H1 (cell line): Measurements from ENCODE around the gene SLC43A1. TPM values are rescaled to one million over a fixed set of nuclear protein-coding genes. Genes with fewer than 3 reads are reported as not detected.

Experiments
- CTCF ChIA-PET: fragments of 300-600 bp; sonication (Branson Sonifier 250); formaldehyde crosslinking; loops from one replicate; lab custom pipeline; 2021; ENCODE audit not compliant: partially characterized antibody; lab: Charles Lee
- POLR2A ChIA-PET: fragments of 300-600 bp; sonication (Branson Sonifier 250); formaldehyde crosslinking; loops from one replicate; lab custom pipeline; 2021; ENCODE audit warnings: inconsistent platforms; ENCODE audit not compliant: partially characterized antibody; lab: Charles Lee
- DNase-seq, 2 experiments: peaks; one replicate each; pipeline versions ENCODE4 v3.0.0 to v3.0.0-alpha.2; 2010 to 2022; ENCODE audit warnings: low spot score in 2 of 2, low read depth in 1 of 2, mixed read lengths in 1 of 2
- FAIRE-seq: peaks from 2 replicates; lab custom pipeline; 2011; peaks lifted over from hg19 to GRCh38; lab: Jason Lieb, UNC
- H2AFZ ChIP-seq: 2 replicates; pipeline ENCODE4 v1.8.1; 2012; ENCODE audit warnings: low read length, inconsistent platforms
- H2AK5ac ChIP-seq: 2 replicates; pipeline ENCODE4 v1.6.1; 2013; ENCODE audit warnings: low read depth, low read length
- H2BK120ac ChIP-seq: replicated peaks from 2 replicates; pipeline ENCODE3; 2013; ENCODE audit warnings: low read depth, low read length, inconsistent platforms
- H2BK12ac ChIP-seq: 2 replicates; pipeline ENCODE4 v1.6.1; 2013; ENCODE audit warnings: low read depth, low read length
- H2BK15ac ChIP-seq: 2 replicates; pipeline ENCODE4 v1.6.1; 2013; ENCODE audit warnings: low read length
- H2BK20ac ChIP-seq: 2 replicates; pipeline ENCODE4 v1.6.1; 2013; ENCODE audit warnings: low read length
- H2BK5ac ChIP-seq: 2 replicates; pipeline ENCODE4 v1.6.1; 2013; ENCODE audit warnings: low read depth, low read length
- H3K14ac ChIP-seq: 2 replicates; pipeline ENCODE4 v1.6.1; 2013; ENCODE audit warnings: inconsistent platforms; ENCODE audit not compliant: insufficient read length
- H3K18ac ChIP-seq: 2 replicates; pipeline ENCODE4 v1.6.1; 2013; ENCODE audit warnings: low read length; ENCODE audit errors: extremely low read depth
- H3K23ac ChIP-seq: 2 replicates; pipeline ENCODE4 v1.6.1; 2013; ENCODE audit warnings: inconsistent platforms; ENCODE audit not compliant: insufficient read length
- H3K23me2 ChIP-seq: 2 replicates; pipeline ENCODE4 v1.6.1; 2013; ENCODE audit warnings: low read depth, low read length
- H3K27ac ChIP-seq: 2 replicates; pipeline ENCODE4 v1.6.1; 2011; ENCODE audit warnings: low read depth, low read length, inconsistent platforms
- H3K27me3 ChIP-seq, 4 experiments: replicated peaks in 1 of 4; 1 replicate in 1 of 4; 2 replicates in 3 of 4; pipeline versions ENCODE4 v1.6.1 to v1.8.1; 2011 to 2013; ENCODE audit warnings: low read length in 3 of 4, mild to moderate bottlenecking in 3 of 4, inconsistent platforms in 2 of 4, mixed read lengths in 2 of 4, moderate library complexity in 1 of 4; ENCODE audit not compliant: control insufficient read depth in 3 of 4, insufficient read depth in 3 of 4; ENCODE audit errors: extremely low read depth in 1 of 4
- H3K36me3 ChIP-seq, 4 experiments: 2 replicates each; pipeline versions ENCODE4 v1.6.1 to v1.8.1; 2011 to 2013; ENCODE audit warnings: mild to moderate bottlenecking in 4 of 4, low read length in 3 of 4, moderate library complexity in 2 of 4, control low read depth in 1 of 4, inconsistent platforms in 1 of 4; ENCODE audit not compliant: insufficient read depth in 4 of 4, control insufficient read depth in 2 of 4
- H3K4ac ChIP-seq: replicated peaks from 2 replicates; pipeline ENCODE3; 2013; ENCODE audit warnings: low read length, low read depth, mixed read lengths, inconsistent platforms; ENCODE audit not compliant: insufficient read length
- H3K4me1 ChIP-seq, 4 experiments: replicated peaks in 1 of 4; 1 replicate in 1 of 4; 2 replicates in 3 of 4; pipeline versions ENCODE4 v1.6.1 to v1.8.1; 2011 to 2013; ENCODE audit warnings: low read length in 3 of 4, inconsistent platforms in 2 of 4, mixed read lengths in 1 of 4; ENCODE audit not compliant: insufficient read depth in 4 of 4, control insufficient read depth in 3 of 4
- H3K4me2 ChIP-seq, 2 experiments: 2 replicates each; pipeline versions ENCODE4 v1.6.1 to v1.8.1; 2011 to 2013; ENCODE audit warnings: low read depth in 2 of 2, low read length in 2 of 2, control low read depth in 1 of 2, inconsistent platforms in 1 of 2, mild to moderate bottlenecking in 1 of 2; ENCODE audit not compliant: insufficient read depth in 1 of 2
- H3K4me3 ChIP-seq, 4 experiments: fragments of 200-600, 300-600 bp in 1 of 4; sonication (generic), shearing (Covaris generic), sonication (Bioruptor Twin) in 1 of 4; 2 replicates each; pipeline versions ENCODE4 v1.5.1 to v1.8.1; 2011 to 2016; ENCODE audit warnings: low read length in 4 of 4, low read depth in 3 of 4, control low read depth in 2 of 4, inconsistent platforms in 2 of 4, mild to moderate bottlenecking in 2 of 4, mixed read lengths in 1 of 4, moderate library complexity in 1 of 4; ENCODE audit not compliant: insufficient read depth in 2 of 4; ENCODE audit errors: extremely low read depth in 1 of 4
- H3K56ac ChIP-seq: replicated peaks from 2 replicates; pipeline ENCODE3; 2013; ENCODE audit warnings: low read depth, mild to moderate bottlenecking, mixed read lengths, low read length, inconsistent platforms; ENCODE audit not compliant: insufficient read length
- H3K79me1 ChIP-seq: 2 replicates; pipeline ENCODE4 v1.6.1; 2013; ENCODE audit warnings: low read depth, low read length, control low read depth
- H3K79me2 ChIP-seq, 2 experiments: 2 replicates each; pipeline versions ENCODE4 v1.6.1 to v1.8.1; 2012 to 2013; ENCODE audit warnings: low read length in 2 of 2, mild to moderate bottlenecking in 2 of 2, inconsistent platforms in 1 of 2; ENCODE audit not compliant: insufficient read depth in 2 of 2, control insufficient read depth in 1 of 2
- H3K9ac ChIP-seq, 4 experiments: replicated peaks in 1 of 4; 1 replicate in 1 of 4; 2 replicates in 3 of 4; pipeline versions ENCODE4 v1.6.1 to v1.8.1; 2011 to 2013; ENCODE audit warnings: low read depth in 3 of 4, low read length in 3 of 4, control low read depth in 2 of 4, mild to moderate bottlenecking in 2 of 4, moderate library complexity in 2 of 4, inconsistent platforms in 1 of 4; ENCODE audit errors: extremely low read depth in 1 of 4
- H3K9me3 ChIP-seq, 2 experiments: 2 replicates each; pipeline versions ENCODE4 v1.6.1 to v1.8.1; 2012 to 2013; ENCODE audit warnings: mild to moderate bottlenecking in 2 of 2, moderate library complexity in 2 of 2, control low read depth in 1 of 2, inconsistent platforms in 1 of 2, low read depth in 1 of 2, low read length in 1 of 2, mixed read lengths in 1 of 2; ENCODE audit not compliant: insufficient read depth in 2 of 2
- H4K20me1 ChIP-seq, 2 experiments: replicated peaks in 1 of 2; 2 replicates each; pipeline versions ENCODE3 to v1.8.1; 2011 to 2013; ENCODE audit warnings: inconsistent platforms in 2 of 2, low read length in 2 of 2, mild to moderate bottlenecking in 1 of 2; ENCODE audit not compliant: insufficient read depth in 2 of 2, control insufficient read depth in 1 of 2
- H4K5ac ChIP-seq: 2 replicates; pipeline ENCODE4 v1.6.1; 2013; ENCODE audit warnings: low read length, low read depth, mixed read lengths, inconsistent platforms; ENCODE audit not compliant: insufficient read length
- H4K8ac ChIP-seq: 2 replicates; pipeline ENCODE4 v1.8.0; 2013; ENCODE audit warnings: mild to moderate bottlenecking, moderate library complexity, low read length, inconsistent platforms; ENCODE audit not compliant: insufficient read depth; ENCODE audit errors: extremely low read depth
- H4K91ac ChIP-seq: replicated peaks from 2 replicates; pipeline ENCODE3; 2013; ENCODE audit warnings: low read length, mixed read lengths, inconsistent platforms; ENCODE audit not compliant: insufficient read length
- EGR1 ChIP-seq: IDR thresholded peaks from 2 replicates; pipeline ENCODE4 v1.6.1; 2011; ENCODE audit warnings: low read depth, low read length, borderline replicate concordance
- KDM4A ChIP-seq: IDR thresholded peaks from one replicate; pipeline ENCODE4 v1.7.1; 2012; ENCODE audit warnings: low read depth, mild to moderate bottlenecking, moderate library complexity, low read length, inconsistent platforms; ENCODE audit not compliant: severe bottlenecking
- NANOG ChIP-seq: IDR thresholded peaks from 2 replicates; pipeline ENCODE4 v1.6.1; 2011; ENCODE audit warnings: low read length, low read depth, mild to moderate bottlenecking, inconsistent platforms; ENCODE audit not compliant: insufficient read depth, poor library complexity, severe bottlenecking
- NRF1 ChIP-seq: IDR thresholded peaks from 2 replicates; pipeline ENCODE4 v1.6.1; 2011; ENCODE audit warnings: mild to moderate bottlenecking, low read depth, low read length, improper control_type of control experiment
- POLR2A ChIP-seq, 2 experiments: IDR thresholded peaks; 1 replicate in 1 of 2; 2 replicates in 1 of 2; pipeline ENCODE4 v1.6.1; 2011; ENCODE audit warnings: low read depth in 2 of 2, low read length in 2 of 2, mild to moderate bottlenecking in 2 of 2; ENCODE audit errors: control extremely low read depth in 1 of 2
- SIRT6 ChIP-seq: IDR thresholded peaks from one replicate; pipeline ENCODE4 v1.7.1; 2012; ENCODE audit warnings: low read length, inconsistent platforms
- SIX5 ChIP-seq: IDR thresholded peaks from 2 replicates; pipeline ENCODE4 v1.6.1; 2011; ENCODE audit warnings: mild to moderate bottlenecking, low read depth, low read length
- TAF7 ChIP-seq: optimal IDR thresholded peaks from 2 replicates; pipeline ENCODE3; 2011; ENCODE audit warnings: low read depth, mild to moderate bottlenecking, inconsistent platforms, low read length, moderate library complexity, borderline replicate concordance
- WGBS, 2 experiments: shearing (Covaris generic) in 1 of 2; methylation state at CpG; one replicate each; pipeline versions ENCODE4 v1.1.6 to v1.1.7; 2013 to 2015; ENCODE audit warnings: low lambda C conversion rate in 2 of 2, mixed read lengths in 2 of 2, inconsistent platforms in 1 of 2, low coverage in 1 of 2, missing lambda C conversion rate in 1 of 2; ENCODE audit not compliant: insufficient replicate concordance in 2 of 2, insufficient coverage in 1 of 2, insufficient read length in 1 of 2; ENCODE audit errors: extremely low coverage in 1 of 2, missing lambda C conversion rate in 1 of 2; 5-methylcytosine and 5-hydroxymethylcytosine counted together
- polyA plus RNA-seq, 7 experiments: library from polyadenylated mRNA; depleted of rRNA in 3 of 7; stranded (reverse) in 5 of 7; unstranded in 2 of 7; fragments of >200 nt in 5 of 7; fragments of 200-250 nt in 2 of 7; gene quantifications; 1 replicate in 5 of 7; 2 replicates in 1 of 7; 4 replicates in 1 of 7; pipeline versions ENCODE4 v1.2.1 to v1.2.3, GENCODE V29; 2011 to 2013; ENCODE audit warnings: missing spikeins in 2 of 7, mixed read lengths in 2 of 7
- total RNA-seq: library from RNA; stranded (reverse); fragmentation: NEBNext Ultra II Directional; extraction: Animal tissue kit (Norgen Biotek cat#: 25700); gene quantifications from 2 replicates; pipeline ENCODE4 v1.2.1, GENCODE V29; 2021
- TF ChIP-seq, protein P1 (sequence below): IDR thresholded peaks from 2 replicates; pipeline ENCODE4 v1.6.1; 2012; ENCODE audit warnings: inconsistent platforms

Gene SLC43A1
- total and polyA plus RNA-seq, 2 of the 8 experiments (the other 6 are each of a cell fraction or from before 2014, with no cell fraction given) = 34.5 to 58.0 TPM

DNA sequence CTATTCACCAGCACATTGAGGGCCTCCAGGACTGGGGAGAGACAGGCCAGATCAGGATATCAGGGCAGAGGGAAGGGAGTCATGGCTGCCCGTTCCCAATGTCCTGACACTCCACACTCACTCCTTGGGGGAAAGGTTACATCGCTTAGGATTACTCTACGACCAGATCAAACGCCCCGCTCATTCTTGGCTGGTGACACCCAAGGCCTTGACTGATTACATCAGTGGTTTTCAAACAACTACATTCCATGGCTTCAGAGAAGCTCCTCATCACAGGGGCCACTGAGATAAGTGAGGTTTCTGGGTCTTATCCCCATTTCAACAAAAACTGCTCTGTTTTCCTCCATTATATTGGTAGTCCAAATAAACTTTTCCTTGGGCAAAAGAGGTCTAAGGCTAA, 37.0 kb upstream of the SLC43A1 start:
- H2AK5ac ChIP-seq = no peak overlapping the region
- H3K79me1 ChIP-seq = no peaks in the 10 kb centered on the region
- peaks cover 0 to 3% (median under 1%) of the 10 kb centered on the region in 4 experiments; a peak in 2 of 7 replicates for H3K4me1 ChIP-seq
- H4K8ac ChIP-seq = no peak overlapping the region
- ChIA-PET POLR2A (interaction anchor here (0.7 to 1.9 kb wide), 5 partner anchors 9 to 89 kb away, joined by 3 to 7 read pairs (median 4); partner anchors contain the start of gene UBE2L6), CTCF (interaction anchor here (0.7 to 3.5 kb wide), 6 partner anchors 8 to 26 kb away, joined by 3 to 18 read pairs (median 4); partner anchors contain the start of gene UBE2L6)
- H3K4ac ChIP-seq = no peak overlapping the region
- no peak overlapping the region for H4K91ac ChIP-seq
- H2BK5ac ChIP-seq = no peak overlapping the region
- H4K20me1 ChIP-seq = peaks cover 1 to 2% of the 10 kb centered on the region in 2 experiments
- H3K27ac ChIP-seq = no peak overlapping the region
- H3K14ac ChIP-seq = no peak overlapping the region
- no peak overlapping the region for H2AFZ ChIP-seq
- H3K9me3 ChIP-seq = no peaks in the 10 kb centered on the region
- H3K4me3 ChIP-seq = no peak overlapping the region
- H3K36me3 ChIP-seq = peaks cover 2 to 46% (median 25%) of the 10 kb centered on the region in 4 experiments; a peak in 7 of 8 replicates
- FAIRE-seq (no peak), DNase-seq (no peak)
- H3K56ac ChIP-seq = no peak overlapping the region
- H2BK120ac ChIP-seq = no peak overlapping the region
- no peaks in the 10 kb centered on the region; a peak in 1 of 7 replicates for H3K27me3 ChIP-seq
- no peak overlapping the region for H3K23ac ChIP-seq
- no peak overlapping the region for H3K9ac ChIP-seq
- H2BK15ac ChIP-seq = no peak overlapping the region
- H2BK20ac ChIP-seq = no peak overlapping the region
- H3K4me2 ChIP-seq = no peak overlapping the region
- H3K23me2 ChIP-seq = no peaks in the 10 kb centered on the region; the same call in 1 of the 2 replicates
- WGBS, 2 experiments = 94% methylated on average over 5 of the region's 5 CpGs; no CpG with 5 or more reads in 1 of the 2 experiments
- H3K18ac ChIP-seq = no peak overlapping the region
- no peak overlapping the region for H4K5ac ChIP-seq
- no peak overlapping the region for H2BK12ac ChIP-seq
- no peaks in the 10 kb centered on the region for H3K79me2 ChIP-seq
- TF ChIP-seq POLR2A (IDR thresholded peaks at IDR 0.05; ENCODE audit: control extremely low read depth in 1 of 2, low read depth in 2 of 2, low read length in 2 of 2) = no peak
- TF ChIP-seq SIX5 = no peak
- TF ChIP-seq, protein P1, sequence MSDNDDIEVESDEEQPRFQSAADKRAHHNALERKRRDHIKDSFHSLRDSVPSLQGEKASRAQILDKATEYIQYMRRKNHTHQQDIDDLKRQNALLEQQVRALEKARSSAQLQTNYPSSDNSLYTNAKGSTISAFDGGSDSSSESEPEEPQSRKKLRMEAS = no peak
- no peak for TF ChIP-seq NANOG
- no peak for TF ChIP-seq EGR1
- TF ChIP-seq SIRT6 = no peak
- TF ChIP-seq TAF7 = no peak
- no peak for TF ChIP-seq NRF1
- TF ChIP-seq KDM4A = no peak
